OCI-LY3 (cell line): ENCODE measurements around the gene NKIRAS2.

ENCODE experiments used
- CTCF ChIP-seq: fragments of 200-600, 300-600 bp; sonication (generic); IDR thresholded peaks from 2 replicates; pipeline ENCODE4 v1.5.1; 2014; ENCODE audit warnings: antibody characterized with exemption, low read length, low read depth
- EZH2phosphoT487 ChIP-seq: fragments of 200-600 bp; shearing (Covaris generic); IDR thresholded peaks from 2 replicates; pipeline ENCODE4 v1.6.1; 2018; ENCODE audit warnings: antibody characterized with exemption, mixed run types, low read depth

GRCh38 chr17:42018339-42018738 lies 1.6 kb upstream of the NKIRAS2 start:
- no peak for TF ChIP-seq CTCF
- TF ChIP-seq EZH2phosphoT487 = no peak
